ENCODE results near the gene CTSD. TPM values are rescaled to one million over a fixed set of nuclear protein-coding genes. Genes with fewer than 3 reads are reported as not detected.

CTSD gene
- total and polyA plus RNA-seq, 2 of the 8 experiments (the other 6 are each of a cell fraction or from before 2014, with no cell fraction given) = 169 to 173 TPM

DNA sequence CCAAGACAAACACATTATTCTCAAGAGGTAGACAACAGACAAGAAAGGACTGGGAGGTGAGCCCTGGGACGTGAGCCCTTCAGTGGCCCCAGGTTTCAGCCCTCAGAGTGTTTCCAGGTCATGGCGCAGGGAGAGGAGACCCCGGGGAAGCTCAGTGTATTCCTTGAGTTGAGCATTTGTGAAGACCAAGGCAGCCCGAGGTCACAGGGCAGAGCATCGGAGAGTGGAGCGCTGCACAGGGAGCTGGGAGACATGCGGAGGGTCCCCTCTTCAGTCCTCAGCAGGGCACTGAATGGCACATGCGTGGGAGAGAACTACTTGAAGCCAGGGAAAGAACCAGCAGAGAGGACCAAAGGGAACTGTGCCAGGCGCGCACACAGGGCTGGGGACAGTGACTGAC is 55.0 kb downstream of the CTSD start:
- H4K5ac ChIP-seq (ENCODE audit: insufficient read length, low read depth, low read length) = no peak overlapping the region
- no peak overlapping the region for H3K27ac ChIP-seq (ENCODE audit: low read depth, low read length)
- no peak overlapping the region for H2BK120ac ChIP-seq (replicated peaks; ENCODE audit: low read depth, low read length)
- no peak overlapping the region for H3K4me3 ChIP-seq (ENCODE audit: extremely low read depth in 1 of 4, insufficient read depth in 2 of 4, low read depth in 3 of 4, low read length in 4 of 4)
- POLR2A ChIA-PET (ENCODE audit: partially characterized antibody) = no interaction called here
- H3K18ac ChIP-seq (ENCODE audit: extremely low read depth, low read length) = no peak overlapping the region
- H3K27me3 ChIP-seq (replicated peaks in 1 of 4; ENCODE audit: control insufficient read depth in 3 of 4, extremely low read depth in 1 of 4, insufficient read depth in 3 of 4, low read length in 3 of 4) = peaks cover 0 to 5% (median 2%) of the 10 kb centered on the region in 4 experiments; a peak in 1 of 7 replicates
- no peak overlapping the region for H2BK5ac ChIP-seq (ENCODE audit: low read depth, low read length)
- H3K79me1 ChIP-seq (ENCODE audit: low read depth, low read length) = no peaks in the 10 kb centered on the region
- no peak overlapping the region for H2AFZ ChIP-seq (ENCODE audit: low read length)
- no peak overlapping the region for H3K9ac ChIP-seq (replicated peaks in 1 of 4; ENCODE audit: extremely low read depth in 1 of 4, low read depth in 3 of 4, low read length in 3 of 4)
- H2BK20ac ChIP-seq (ENCODE audit: low read length) = no peak overlapping the region
- no peak for DNase-seq (ENCODE audit: low read depth in 1 of 2, low spot score in 2 of 2)
- H3K4me1 ChIP-seq (replicated peaks in 1 of 4; ENCODE audit: control insufficient read depth in 3 of 4, insufficient read depth in 4 of 4, low read length in 3 of 4) = no peaks in the 10 kb centered on the region
- H3K4ac ChIP-seq (replicated peaks; ENCODE audit: insufficient read length, low read depth, low read length) = no peak overlapping the region
- no peak overlapping the region for H2BK12ac ChIP-seq (ENCODE audit: low read depth, low read length)
- WGBS, 2 experiments (ENCODE audit: extremely low coverage in 1 of 2, insufficient coverage in 1 of 2, insufficient read length in 1 of 2, insufficient replicate concordance in 2 of 2, low coverage in 1 of 2, low lambda C conversion rate in 2 of 2, missing lambda C conversion rate in 1 of 2) = 87% methylated on average over 10 of the region's 10 CpGs; no CpG with 5 or more reads in 1 of the 2 experiments
- no peak overlapping the region for H2AK5ac ChIP-seq (ENCODE audit: low read depth, low read length)
- H3K4me2 ChIP-seq (ENCODE audit: insufficient read depth in 1 of 2, low read depth in 2 of 2, low read length in 2 of 2) = no peak overlapping the region
- no peak overlapping the region for H4K91ac ChIP-seq (replicated peaks; ENCODE audit: insufficient read length, low read length)
- H4K20me1 ChIP-seq (replicated peaks in 1 of 2; ENCODE audit: control insufficient read depth in 1 of 2, insufficient read depth in 2 of 2, low read length in 2 of 2) = no peaks in the 10 kb centered on the region
- H3K56ac ChIP-seq (replicated peaks; ENCODE audit: insufficient read length, low read depth, low read length) = no peak overlapping the region
- H3K79me2 ChIP-seq (ENCODE audit: control insufficient read depth in 1 of 2, insufficient read depth in 2 of 2, low read length in 2 of 2) = no peaks in the 10 kb centered on the region
- H2BK15ac ChIP-seq (ENCODE audit: low read length) = no peak overlapping the region
- no peak overlapping the region for H4K8ac ChIP-seq (ENCODE audit: extremely low read depth, insufficient read depth, low read length)
- no peaks in the 10 kb centered on the region for H3K9me3 ChIP-seq (ENCODE audit: insufficient read depth in 2 of 2, low read depth in 1 of 2, low read length in 1 of 2)
- CTCF ChIA-PET (ENCODE audit: partially characterized antibody) = interaction anchor here (3.0 to 4.4 kb wide), 3 partner anchors 15 to 442 kb away, joined by 13 to 19 read pairs (median 16); no protein-coding TSS in a partner anchor
- no peaks in the 10 kb centered on the region for H3K36me3 ChIP-seq (ENCODE audit: control insufficient read depth in 2 of 4, insufficient read depth in 4 of 4, low read length in 3 of 4)
- no peak overlapping the region for H3K14ac ChIP-seq (ENCODE audit: insufficient read length)
- H3K23ac ChIP-seq (ENCODE audit: insufficient read length) = no peak overlapping the region
- H3K23me2 ChIP-seq (ENCODE audit: low read depth, low read length) = no peaks in the 10 kb centered on the region
- no peak for FAIRE-seq
- TF ChIP-seq ASH2L (IDR thresholded peaks at IDR 0.05; ENCODE audit: low read length) (no peak), KDM1A (IDR thresholded peaks at IDR 0.05; ENCODE audit: borderline replicate concordance, low read length) (no peak), NANOG (IDR thresholded peaks at IDR 0.05; ENCODE audit: insufficient read depth, low read depth, low read length, poor library complexity, severe bottlenecking) (no peak), USF2 (IDR thresholded peaks at IDR 0.05; ENCODE audit: low read length) (no peak), SP4 (IDR thresholded peaks at IDR 0.05; ENCODE audit: low read length) (no peak), TBP (IDR thresholded peaks at IDR 0.05; ENCODE audit: low read depth, low read length) (no peak), JUN (IDR thresholded peaks at IDR 0.05; ENCODE audit: low read depth, low read length) (no peak), HDAC6 (IDR thresholded peaks at IDR 0.05; ENCODE audit: low read depth, low read length) (no peak), E2F6 (IDR thresholded peaks at IDR 0.05) (no peak), RXRA (IDR thresholded peaks at IDR 0.05; ENCODE audit: insufficient read depth, low read depth, low read length) (no peak), EZH2 (IDR thresholded peaks at IDR 0.05; ENCODE audit: low read depth, low read length, severe bottlenecking) (no peak), GABPA (IDR thresholded peaks at IDR 0.05; ENCODE audit: borderline replicate concordance, insufficient read depth, low read length) (no peak), ZNF274 (IDR thresholded peaks at IDR 0.05; ENCODE audit: borderline replicate concordance, extremely low read depth, low read length) (no peak)
